WTC11 (cell line): Measurements from ENCODE around the gene MLN. TPM values are rescaled to one million over a fixed set of nuclear protein-coding genes. Genes with fewer than 3 reads are reported as not detected.

Source experiments
- ATAC-seq: fragments of 200-7000 bp; cut with Tn5 transposase; 2 replicates; pipeline ENCODE4 v1.10.0; 2021; ENCODE audit warnings: mild to moderate bottlenecking, moderate library complexity
- CTCF ChIA-PET: fragments of 300-600 bp; sonication (Branson Sonifier 250); formaldehyde crosslinking; loops from one replicate; lab custom pipeline; 2021; ENCODE audit warnings: antibody characterized with exemption; lab: Charles Lee
- POLR2A ChIA-PET: fragments of 350-600 bp; sonication (Branson Sonifier 250); formaldehyde crosslinking; loops from one replicate; lab custom pipeline; 2021; ENCODE audit warnings: antibody characterized with exemption; lab: Charles Lee
- DNase-seq: peaks from one replicate; pipeline ENCODE4 v3.0.0; 2021; ENCODE audit warnings: low spot score
- H3K27ac Mint-ChIP-seq: 2 replicates; pipeline ENCODE4 v1.8.0; 2021; ENCODE audit warnings: mixed read lengths
- H3K27me3 Mint-ChIP-seq: 2 replicates; pipeline ENCODE4 v1.8.0; 2021; ENCODE audit warnings: low read depth, mild to moderate bottlenecking, moderate library complexity, mixed read lengths
- H3K36me3 Mint-ChIP-seq: 2 replicates; pipeline ENCODE4 v1.8.0; 2021; ENCODE audit warnings: mixed read lengths
- H3K4me1 Mint-ChIP-seq: 2 replicates; pipeline ENCODE4 v1.8.0; 2022; ENCODE audit warnings: mixed read lengths
- H3K4me3 Mint-ChIP-seq: 2 replicates; pipeline ENCODE4 v1.8.0; 2021; ENCODE audit warnings: mild to moderate bottlenecking, moderate library complexity, mixed read lengths
- H3K9me3 Mint-ChIP-seq: 2 replicates; pipeline ENCODE4 v1.8.0; 2021; ENCODE audit warnings: mixed read lengths
- ATF6 ChIP-seq: sonication (generic); formaldehyde crosslinking; IDR thresholded peaks from 2 replicates; pipeline ENCODE4 v1.8.1; 2023; ENCODE audit warnings: mild to moderate bottlenecking, missing genetic modification reagents
- CBFB ChIP-seq: sonication (generic); formaldehyde crosslinking; IDR thresholded peaks from 2 replicates; pipeline ENCODE4 v1.8.1; 2022; ENCODE audit warnings: mild to moderate bottlenecking, low read depth, missing genetic modification reagents
- CREB1 ChIP-seq: sonication (generic); formaldehyde crosslinking; IDR thresholded peaks from 2 replicates; pipeline ENCODE4 v1.8.0; 2023; ENCODE audit warnings: mild to moderate bottlenecking, missing genetic modification reagents
- E2F1 ChIP-seq: sonication (generic); formaldehyde crosslinking; IDR thresholded peaks from 2 replicates; pipeline ENCODE4 v1.8.0; 2022; ENCODE audit warnings: mild to moderate bottlenecking, missing genetic modification reagents
- ESRRA ChIP-seq: sonication (generic); formaldehyde crosslinking; IDR thresholded peaks from 2 replicates; pipeline ENCODE4 v1.8.1; 2022; ENCODE audit warnings: mild to moderate bottlenecking, missing genetic modification reagents, borderline replicate concordance
- ETV6 ChIP-seq: sonication (generic); formaldehyde crosslinking; IDR thresholded peaks from 2 replicates; pipeline ENCODE4 v1.8.1; 2022; ENCODE audit warnings: mild to moderate bottlenecking, missing genetic modification reagents
- FOXK1 ChIP-seq: sonication (generic); formaldehyde crosslinking; IDR thresholded peaks from 2 replicates; pipeline ENCODE4 v1.8.0; 2022; ENCODE audit warnings: mild to moderate bottlenecking, moderate library complexity, missing genetic modification reagents
- JAZF1 ChIP-seq: fragments of 250-450 bp; sonication (Bioruptor Pico); IDR thresholded peaks from 2 replicates; pipeline ENCODE4 v1.9.0; 2021; ENCODE audit warnings: moderate library complexity, mild to moderate bottlenecking, inconsistent platforms
- MXD4 ChIP-seq: fragments of 250-450 bp; sonication (Bioruptor Pico); IDR thresholded peaks from 2 replicates; pipeline ENCODE4 v1.8.0; 2021; ENCODE audit warnings: mild to moderate bottlenecking, moderate library complexity, borderline replicate concordance
- NR1H2 ChIP-seq: sonication (generic); formaldehyde crosslinking; IDR thresholded peaks from 2 replicates; pipeline ENCODE4 v1.9.0; 2021; ENCODE audit warnings: mild to moderate bottlenecking, moderate library complexity, missing genetic modification reagents
- RELA ChIP-seq: sonication (generic); formaldehyde crosslinking; IDR thresholded peaks from 2 replicates; pipeline ENCODE4 v1.8.1; 2022; ENCODE audit warnings: missing genetic modification reagents, mild to moderate bottlenecking, borderline replicate concordance
- ZNF121 ChIP-seq: sonication (generic); formaldehyde crosslinking; IDR thresholded peaks from 2 replicates; pipeline ENCODE4 v1.8.0; 2023; ENCODE audit warnings: missing genetic modification reagents
- ZNF512 ChIP-seq: sonication (generic); formaldehyde crosslinking; IDR thresholded peaks from 2 replicates; pipeline ENCODE4 v1.8.1; 2022; ENCODE audit warnings: missing genetic modification reagents, borderline replicate concordance
- ZNF532 ChIP-seq: fragments of 250-450 bp; sonication (Bioruptor Pico); IDR thresholded peaks from 2 replicates; pipeline ENCODE4 v1.9.0; 2021; ENCODE audit warnings: mild to moderate bottlenecking, borderline replicate concordance
- ZSCAN18 ChIP-seq: fragments of 250-450 bp; sonication (Bioruptor Pico); IDR thresholded peaks from 2 replicates; pipeline ENCODE4 v2.1.2; 2022; ENCODE audit warnings: mild to moderate bottlenecking, moderate library complexity
- total RNA-seq: library from RNA; stranded (reverse); gene quantifications from 3 replicates; pipeline ENCODE4 v1.2.3, GENCODE V29; 2021
- TF ChIP-seq, protein P1 (sequence below): sonication (generic); formaldehyde crosslinking; IDR thresholded peaks from 2 replicates; pipeline ENCODE4 v1.8.0; 2023; ENCODE audit warnings: missing genetic modification reagents
- TF ChIP-seq, protein P2 (sequence below): fragments of 250-450 bp; sonication (Bioruptor Pico); IDR thresholded peaks from 2 replicates; pipeline ENCODE4 v1.8.0; 2021; ENCODE audit warnings: mild to moderate bottlenecking
- TF ChIP-seq, protein P3 (sequence below): sonication (generic); formaldehyde crosslinking; IDR thresholded peaks from 2 replicates; pipeline ENCODE4 v1.8.1; 2022; ENCODE audit warnings: mild to moderate bottlenecking, moderate library complexity, missing genetic modification reagents

MLN gene
- total RNA-seq, 1 experiment from 2014 or later, result not detected

DNA sequence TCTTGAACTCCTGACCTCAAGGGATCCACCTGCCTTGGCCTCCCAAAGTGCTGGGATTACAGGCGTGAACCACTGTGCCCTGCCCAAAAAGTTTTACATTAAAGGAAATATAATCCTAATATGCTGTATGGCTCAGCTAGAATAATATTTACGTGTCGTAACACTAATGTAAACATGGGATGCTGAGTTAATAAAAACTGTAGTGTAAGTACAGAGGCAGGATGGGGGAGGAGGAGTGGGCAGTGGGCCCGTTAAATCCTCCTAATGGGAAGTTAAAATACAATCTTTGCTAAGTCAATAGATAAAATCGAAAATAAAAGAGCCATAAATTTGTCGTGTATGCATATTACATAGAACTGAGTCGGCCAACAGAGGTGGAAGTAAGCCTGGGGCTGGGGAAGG is 45.0 kb downstream of the MLN start:
- Mint-ChIP-seq H3K4me1 (peaks cover 7% of the 10 kb centered on the region; the same call in 1 of the 2 replicates), H3K27ac (no peak overlapping the region), H3K36me3 (no peaks in the 10 kb centered on the region), H3K4me3 (no peak overlapping the region), H3K27me3 (no peaks in the 10 kb centered on the region; the same call in 1 of the 2 replicates), H3K9me3 (no peaks in the 10 kb centered on the region)
- TF ChIP-seq ZSCAN18 (no peak), ZNF512 (CRISPR knock-in tag) (no peak)
- TF ChIP-seq, protein P1, sequence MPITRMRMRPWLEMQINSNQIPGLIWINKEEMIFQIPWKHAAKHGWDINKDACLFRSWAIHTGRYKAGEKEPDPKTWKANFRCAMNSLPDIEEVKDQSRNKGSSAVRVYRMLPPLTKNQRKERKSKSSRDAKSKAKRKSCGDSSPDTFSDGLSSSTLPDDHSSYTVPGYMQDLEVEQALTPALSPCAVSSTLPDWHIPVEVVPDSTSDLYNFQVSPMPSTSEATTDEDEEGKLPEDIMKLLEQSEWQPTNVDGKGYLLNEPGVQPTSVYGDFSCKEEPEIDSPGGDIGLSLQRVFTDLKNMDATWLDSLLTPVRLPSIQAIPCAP (CRISPR knock-in tag), result no peak
- DNase-seq (no peak), ATAC-seq (no peak)
- ChIA-PET POLR2A (interaction anchor here (1.4 kb wide), 1 partner anchor 12 kb away, joined by 4 read pairs; no protein-coding TSS in a partner anchor), CTCF (interaction anchor here (1.0 to 7.1 kb wide), 3 partner anchors 12 to 48 kb away, joined by 4 to 41 read pairs (median 5); partner anchors contain the start of gene UQCC2)

- ATAC-seq, result no peak
- POLR2A ChIA-PET, result interaction anchor here (0.5 to 1.4 kb wide), 2 partner anchors 12 to 110 kb away, joined by 4 to 5 read pairs; no protein-coding TSS in a partner anchor
- DNase-seq, result no peak
- Mint-ChIP-seq H3K27ac (no peak overlapping the region), H3K4me1 (peaks cover 7% of the 10 kb centered on the region; the same call in 1 of the 2 replicates), H3K36me3 (no peaks in the 10 kb centered on the region), H3K27me3 (no peaks in the 10 kb centered on the region; the same call in 1 of the 2 replicates), H3K4me3 (no peak overlapping the region), H3K9me3 (no peaks in the 10 kb centered on the region)
- CTCF ChIA-PET, result interaction anchor here (1.0 to 7.1 kb wide), 4 partner anchors 13 to 305 kb away, joined by 3 to 41 read pairs (median 4); partner anchors contain the start of gene UQCC2
- no peak for TF ChIP-seq CBFB (CRISPR knock-in tag)
- TF ChIP-seq E2F1, result no peak
- no peak for TF ChIP-seq JAZF1 (CRISPR knock-in tag)
- TF ChIP-seq ZNF121, result no peak
- no peak for TF ChIP-seq ATF6
- no peak for TF ChIP-seq MXD4 (CRISPR knock-in tag)
- no peak for TF ChIP-seq FOXK1 (CRISPR knock-in tag)
- TF ChIP-seq ETV6 (CRISPR knock-in tag), result no peak
- TF ChIP-seq, protein P2, sequence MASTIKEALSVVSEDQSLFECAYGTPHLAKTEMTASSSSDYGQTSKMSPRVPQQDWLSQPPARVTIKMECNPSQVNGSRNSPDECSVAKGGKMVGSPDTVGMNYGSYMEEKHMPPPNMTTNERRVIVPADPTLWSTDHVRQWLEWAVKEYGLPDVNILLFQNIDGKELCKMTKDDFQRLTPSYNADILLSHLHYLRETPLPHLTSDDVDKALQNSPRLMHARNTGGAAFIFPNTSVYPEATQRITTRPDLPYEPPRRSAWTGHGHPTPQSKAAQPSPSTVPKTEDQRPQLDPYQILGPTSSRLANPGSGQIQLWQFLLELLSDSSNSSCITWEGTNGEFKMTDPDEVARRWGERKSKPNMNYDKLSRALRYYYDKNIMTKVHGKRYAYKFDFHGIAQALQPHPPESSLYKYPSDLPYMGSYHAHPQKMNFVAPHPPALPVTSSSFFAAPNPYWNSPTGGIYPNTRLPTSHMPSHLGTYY, result no peak
- TF ChIP-seq NR1H2 (CRISPR knock-in tag), result no peak
- TF ChIP-seq ESRRA (CRISPR knock-in tag), result no peak
- TF ChIP-seq CREB1 (CRISPR knock-in tag), result no peak
- TF ChIP-seq ZNF532 (CRISPR knock-in tag), result no peak
- TF ChIP-seq RELA (CRISPR knock-in tag), result no peak
- TF ChIP-seq, protein P3, sequence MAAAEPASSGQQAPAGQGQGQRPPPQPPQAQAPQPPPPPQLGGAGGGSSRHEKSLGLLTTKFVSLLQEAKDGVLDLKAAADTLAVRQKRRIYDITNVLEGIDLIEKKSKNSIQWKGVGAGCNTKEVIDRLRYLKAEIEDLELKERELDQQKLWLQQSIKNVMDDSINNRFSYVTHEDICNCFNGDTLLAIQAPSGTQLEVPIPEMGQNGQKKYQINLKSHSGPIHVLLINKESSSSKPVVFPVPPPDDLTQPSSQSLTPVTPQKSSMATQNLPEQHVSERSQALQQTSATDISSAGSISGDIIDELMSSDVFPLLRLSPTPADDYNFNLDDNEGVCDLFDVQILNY (CRISPR knock-in tag), result no peak
Observed at GRCh38 chr6:33757906-33758305, 45.9 kb downstream of the MLN start.
